Naive thymus-derived CD4-positive, alpha-beta T cell (primary cell): ENCODE data around the gene BLTP3B. TPM values are rescaled to one million over a fixed set of nuclear protein-coding genes. Genes with fewer than 3 reads are reported as not detected.

Experiments used
- ATAC-seq: fragments of 150-1000 bp; cut with Tn5 transposase; 2 replicates; pipeline ENCODE4 v1.10.0; 2021; ENCODE audit warnings: mild to moderate bottlenecking, moderate library complexity
- CTCF ChIA-PET: fragments of 350-600 bp; sonication (Branson Sonifier 250); formaldehyde crosslinking; loops from one replicate; lab custom pipeline; 2021; ENCODE audit warnings: antibody characterized with exemption; lab: Charles Lee
- POLR2A ChIA-PET: fragments of 350-600 bp; sonication (Branson Sonifier 250); formaldehyde crosslinking; loops from one replicate; lab custom pipeline; 2021; ENCODE audit warnings: antibody characterized with exemption, inconsistent platforms; lab: Charles Lee
- DNase-seq, 9 donors: peaks; one replicate each; pipeline versions ENCODE4 v3.0.0 to v3.0.0-alpha.2; 2020 to 2022; ENCODE audit warnings: mixed read lengths in 1 of 9
- H3K27ac ChIP-seq: one replicate; pipeline ENCODE4 v1.7.0; 2013; ENCODE audit warnings: mild to moderate bottlenecking, low read depth, low read length, moderate library complexity
- H3K27me3 ChIP-seq, 2 donors: one replicate each; pipeline ENCODE4 v1.7.0; 2013; ENCODE audit warnings: low read length in 2 of 2, mild to moderate bottlenecking in 2 of 2, moderate library complexity in 2 of 2; ENCODE audit not compliant: control insufficient read depth in 2 of 2, insufficient read depth in 2 of 2
- H3K36me3 ChIP-seq, 3 experiments: 1 replicate in 2 of 3; 2 replicates in 1 of 3; pipeline ENCODE4 v1.7.0; 2013; ENCODE audit warnings: low read length in 3 of 3, mild to moderate bottlenecking in 3 of 3, moderate library complexity in 1 of 3; ENCODE audit not compliant: insufficient read depth in 3 of 3, control insufficient read depth in 2 of 3
- H3K4me1 ChIP-seq, 2 donors: one replicate each; pipeline ENCODE4 v1.7.0; 2013; ENCODE audit warnings: low read length in 2 of 2, mild to moderate bottlenecking in 2 of 2, moderate library complexity in 1 of 2; ENCODE audit not compliant: control insufficient read depth in 2 of 2, insufficient read depth in 2 of 2
- H3K4me3 ChIP-seq: 2 replicates; pipeline ENCODE4 v1.7.0; 2013; ENCODE audit warnings: mild to moderate bottlenecking, low read length
- H3K9me3 ChIP-seq, 3 experiments: 1 replicate in 2 of 3; 2 replicates in 1 of 3; pipeline ENCODE4 v1.7.0; 2013; ENCODE audit warnings: low read length in 3 of 3; ENCODE audit not compliant: control insufficient read depth in 2 of 3
- H3K27ac Mint-ChIP-seq, 9 donors: one replicate each; pipeline ENCODE4 v1.8.0; 2020 to 2022; ENCODE audit warnings: mixed read lengths in 9 of 9, mild to moderate bottlenecking in 8 of 9, moderate library complexity in 5 of 9, inconsistent platforms in 2 of 9
- H3K27me3 Mint-ChIP-seq, 5 donors: one replicate each; pipeline ENCODE4 v1.8.0; 2021 to 2022; ENCODE audit warnings: mixed read lengths in 5 of 5, mild to moderate bottlenecking in 1 of 5
- H3K36me3 Mint-ChIP-seq, 5 donors: one replicate each; pipeline ENCODE4 v1.8.0; 2020 to 2022; ENCODE audit warnings: mixed read lengths in 5 of 5, mild to moderate bottlenecking in 3 of 5, inconsistent platforms in 1 of 5
- H3K4me1 Mint-ChIP-seq, 7 donors: one replicate each; pipeline ENCODE4 v1.8.0; 2020 to 2022; ENCODE audit warnings: mixed read lengths in 7 of 7, mild to moderate bottlenecking in 3 of 7, inconsistent platforms in 1 of 7
- H3K4me3 Mint-ChIP-seq, 10 donors: one replicate each; pipeline ENCODE4 v1.8.0; 2020 to 2022; ENCODE audit warnings: mild to moderate bottlenecking in 10 of 10, mixed read lengths in 10 of 10, moderate library complexity in 6 of 10, inconsistent platforms in 2 of 10
- H3K9me3 Mint-ChIP-seq, 11 donors: one replicate each; pipeline ENCODE4 v1.8.0; 2020 to 2022; ENCODE audit warnings: mixed read lengths in 11 of 11, mild to moderate bottlenecking in 4 of 11, inconsistent platforms in 1 of 11, moderate library complexity in 1 of 11
- intact Hi-C, 2 donors: fragments of 100-400 bp; cut with micrococcal nuclease; formaldehyde crosslinking; loops; one replicate each; pipeline ENCODE4 v1.15.1; 2023
- polyA plus RNA-seq, 2 donors: library from polyadenylated mRNA; unstranded; fragments of 300-500 nt; fragmentation: Illumina TruSeq; gene quantifications; one replicate each; pipeline ENCODE4 v1.2.3, GENCODE V29; 2021
- total RNA-seq, 6 experiments: library from RNA in 5 of 6; stranded (reverse) in 5 of 6; gene quantifications; 1 replicate in 5 of 6; 2 replicates in 1 of 6; pipeline ENCODE4 v1.2.3 and lab custom pipeline; 2021 to 2026

Gene BLTP3B
- total and polyA plus RNA-seq, 7 experiments from 2014 or later, result 12.7 to 28.9 (median 16.8) TPM

DNA sequence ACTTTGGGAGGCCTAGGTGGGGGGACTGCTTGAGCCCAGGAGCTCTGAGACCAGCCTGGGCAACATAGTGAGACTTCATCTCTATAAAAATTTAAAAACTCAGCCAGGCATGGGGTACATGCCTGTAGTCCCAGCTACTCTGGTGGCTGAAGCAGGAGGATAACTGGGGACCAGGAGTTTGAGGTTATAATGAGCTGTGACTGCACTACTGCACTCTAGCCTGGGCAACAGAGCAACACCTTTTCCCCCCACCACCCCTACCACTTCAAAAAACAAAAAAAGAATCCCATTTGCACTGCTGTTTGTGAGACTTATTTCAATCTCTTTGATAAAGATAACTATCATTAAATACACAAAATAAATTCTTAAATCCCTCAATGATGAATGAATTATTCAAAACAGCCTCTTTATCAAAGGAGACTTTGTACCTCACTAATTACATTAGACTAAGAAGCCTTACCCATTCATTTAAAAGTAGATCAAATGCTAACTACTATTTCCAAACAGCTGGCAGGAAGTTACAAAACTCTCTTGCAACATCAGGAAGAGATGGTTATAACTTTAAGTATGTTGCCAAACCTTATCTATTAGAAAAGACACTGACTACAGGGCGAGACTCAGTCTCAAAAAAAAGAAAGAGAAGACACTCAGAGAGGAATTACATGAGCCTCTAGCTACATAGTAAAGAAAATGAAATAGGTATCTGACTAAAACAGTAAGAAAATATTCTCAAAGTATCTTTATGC lies 14.7 kb downstream of the BLTP3B start:
- DNase-seq, result no peak
- Histone ChIP-seq H3K27me3 (no peaks in the 10 kb centered on the region), H3K9me3 (no peaks in the 10 kb centered on the region), H3K4me1 (peaks cover 7 to 9% of the 10 kb centered on the region in 2 donors), H3K27ac (no peak overlapping the region), H3K4me3 (no peak overlapping the region), H3K36me3 (no peaks in the 10 kb centered on the region)
- ChIA-PET POLR2A (interaction anchor here (1.2 kb wide), 1 partner anchor 73 kb away, joined by 4 read pairs; the partner anchor contains the start of gene ACTR6), CTCF (interaction anchor here (1.2 kb wide), 1 partner anchor 9 kb away, joined by 3 read pairs; no protein-coding TSS in a partner anchor)
- no peaks in the 10 kb centered on the region for H3K27me3 Mint-ChIP-seq
- peaks cover 25 to 52% (median 40%) of the 10 kb centered on the region in 7 donors for H3K4me1 Mint-ChIP-seq
- peak overlapping the region in 6 of 10 donors; percentile 20 to 47 (median 32) for H3K4me3 Mint-ChIP-seq
- H3K9me3 Mint-ChIP-seq, result peaks cover 0 to 7% (median 0%) of the 10 kb centered on the region in 11 donors
- intact Hi-C loops, result no loop called here
- peaks cover 0 to 18% (median 8%) of the 10 kb centered on the region in 5 donors for H3K36me3 Mint-ChIP-seq
- peak overlapping the region in 5 of 9 donors; percentile 6 to 64 (median 53) for H3K27ac Mint-ChIP-seq
- peak; percentile 60 for ATAC-seq

DNA sequence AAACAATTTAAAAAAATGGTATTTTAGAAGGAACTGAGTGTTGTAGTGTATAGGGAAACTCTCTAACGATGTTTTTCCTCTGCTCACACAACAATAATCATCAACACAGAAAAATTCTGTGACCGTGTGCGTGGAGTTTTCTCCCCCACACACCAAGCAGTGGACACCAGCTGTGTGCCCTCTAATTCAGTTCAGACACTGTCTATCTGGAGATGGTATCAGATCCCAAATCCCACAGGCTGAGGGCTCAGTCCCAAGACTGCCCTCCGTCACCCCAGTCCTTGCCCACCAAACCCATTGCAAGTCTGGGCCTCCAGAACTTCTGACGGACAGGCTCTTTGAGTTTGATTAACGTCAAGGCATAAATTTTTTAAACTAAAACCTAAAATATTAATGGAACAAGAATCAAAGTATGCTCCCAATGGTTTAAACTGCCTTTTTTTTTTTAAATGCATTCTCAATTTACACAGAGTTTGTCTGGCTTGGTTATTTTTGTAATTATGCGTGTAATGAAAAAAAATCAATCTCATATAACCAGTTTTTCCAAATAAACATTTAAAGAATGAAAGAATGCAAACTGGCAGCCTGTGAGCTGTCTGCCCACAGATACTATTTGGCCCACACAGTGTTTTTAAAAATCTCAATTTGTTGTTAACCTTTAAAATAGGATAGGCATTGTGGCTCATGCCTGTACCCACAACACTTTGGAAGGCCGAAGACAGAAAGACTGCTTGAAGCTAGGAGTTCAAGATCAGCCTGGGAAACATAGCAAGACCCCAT lies 19.2 kb downstream of the BLTP3B start:
- Histone ChIP-seq H3K27ac (no peak overlapping the region), H3K36me3 (no peaks in the 10 kb centered on the region), H3K4me3 (no peak overlapping the region), H3K27me3 (no peaks in the 10 kb centered on the region), H3K4me1 (peaks cover 3 to 8% of the 10 kb centered on the region in 2 donors), H3K9me3 (no peaks in the 10 kb centered on the region)
- peaks cover 10 to 30% (median 27%) of the 10 kb centered on the region in 7 donors for H3K4me1 Mint-ChIP-seq
- DNase-seq (no peak), ATAC-seq (no peak)
- intact Hi-C loops, result no loop called here
- ChIA-PET CTCF (no interaction called here), POLR2A (interaction anchor here (0.7 kb wide), 1 partner anchor 90 kb away, joined by 3 read pairs; no protein-coding TSS in a partner anchor)
- H3K27me3 Mint-ChIP-seq, result no peaks in the 10 kb centered on the region
- peaks cover 0 to 21% (median 4%) of the 10 kb centered on the region in 11 donors for H3K9me3 Mint-ChIP-seq
- H3K4me3 Mint-ChIP-seq, result no peak overlapping the region
- H3K27ac Mint-ChIP-seq, result no peak overlapping the region
- peaks cover 5 to 21% (median 16%) of the 10 kb centered on the region in 5 donors for H3K36me3 Mint-ChIP-seq

DNA sequence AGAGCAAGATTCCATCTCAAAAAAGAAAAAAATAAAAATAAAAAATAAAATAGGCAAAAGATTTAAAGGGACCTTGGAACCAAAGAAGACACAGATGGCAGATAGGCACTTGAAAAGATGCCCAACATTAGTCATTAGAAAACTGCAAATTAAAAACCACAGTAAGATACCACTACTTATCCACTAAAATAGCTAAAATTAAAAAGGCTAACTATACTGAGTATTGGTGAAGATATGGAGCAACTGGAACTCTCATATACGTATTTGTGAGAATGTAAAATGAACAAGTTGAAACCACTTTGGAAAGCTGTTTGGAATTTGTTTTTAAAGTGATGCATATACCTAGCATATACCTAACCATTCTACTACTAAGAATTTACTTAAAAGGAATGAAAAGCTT lies 22.3 kb downstream of the BLTP3B start:
- H3K4me1 Mint-ChIP-seq, result peaks cover 0 to 18% (median 12%) of the 10 kb centered on the region in 7 donors
- Histone ChIP-seq H3K27ac (no peak overlapping the region), H3K4me1 (no peaks in the 10 kb centered on the region), H3K4me3 (no peak overlapping the region), H3K36me3 (no peaks in the 10 kb centered on the region), H3K27me3 (no peaks in the 10 kb centered on the region), H3K9me3 (no peaks in the 10 kb centered on the region)
- no peaks in the 10 kb centered on the region for H3K27me3 Mint-ChIP-seq
- H3K4me3 Mint-ChIP-seq, result no peak overlapping the region
- H3K27ac Mint-ChIP-seq, result no peak overlapping the region
- intact Hi-C loops, result no loop called here
- H3K36me3 Mint-ChIP-seq, result peaks cover 9 to 37% (median 21%) of the 10 kb centered on the region in 5 donors
- no peak for ATAC-seq
- POLR2A ChIA-PET, result no interaction called here
- CTCF ChIA-PET, result no interaction called here
- DNase-seq, result no peak
- peaks cover 0 to 21% (median 5%) of the 10 kb centered on the region in 11 donors for H3K9me3 Mint-ChIP-seq

DNA sequence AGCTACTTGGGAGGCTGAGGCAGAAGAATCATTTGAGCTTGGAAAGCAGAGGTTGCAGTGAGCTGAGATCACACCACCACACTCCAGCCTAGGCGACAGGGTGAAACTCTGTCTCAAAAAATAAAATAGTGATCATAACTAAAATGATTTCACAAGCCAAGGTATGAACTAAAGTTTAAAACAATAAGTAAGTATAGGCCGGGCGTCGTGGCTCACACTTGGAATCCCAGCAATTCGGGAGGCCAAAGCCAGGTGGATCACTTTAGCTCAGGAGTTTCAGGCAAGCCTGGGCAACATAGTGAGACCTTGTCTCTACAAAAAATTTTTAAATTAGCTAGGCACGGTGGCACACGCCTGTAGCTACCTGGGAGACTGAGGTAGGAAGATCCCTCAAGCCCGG lies 27.4 kb downstream of the BLTP3B start:
- H3K4me1 ChIP-seq, result no peaks in the 10 kb centered on the region
- H3K36me3 Mint-ChIP-seq, result peaks cover 4 to 35% (median 22%) of the 10 kb centered on the region in 5 donors

DNA sequence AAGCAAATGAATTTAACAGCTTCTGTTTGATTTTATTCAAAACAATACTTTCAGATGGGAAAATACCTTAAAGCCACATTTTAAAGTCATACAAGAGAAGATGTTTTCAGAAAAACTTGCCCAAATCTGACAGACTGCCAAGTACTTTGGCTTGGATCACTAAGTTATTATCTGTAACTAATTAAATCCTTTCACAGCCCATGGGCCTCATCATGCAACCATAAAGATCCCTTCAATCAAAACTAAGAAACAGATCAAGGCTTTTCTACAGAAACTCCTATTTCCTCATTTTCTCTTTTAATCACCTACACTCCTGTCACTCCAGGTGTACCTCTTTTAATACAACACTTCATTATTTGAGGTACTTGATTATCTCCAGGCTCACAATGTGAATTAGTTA lies 28.1 kb downstream of the BLTP3B start:
- peaks cover 11 to 38% (median 20%) of the 10 kb centered on the region in 7 donors for H3K4me1 Mint-ChIP-seq
- H3K9me3 Mint-ChIP-seq, result peaks cover 0 to 14% (median 2%) of the 10 kb centered on the region in 11 donors
- ChIA-PET POLR2A (no interaction called here), CTCF (no interaction called here)
- ATAC-seq, result no peak
- no peaks in the 10 kb centered on the region for H3K4me1 ChIP-seq
- intact Hi-C loops, result no loop called here
- H3K36me3 ChIP-seq, result no peaks in the 10 kb centered on the region
- no peak for DNase-seq
- no peak overlapping the region for H3K4me3 Mint-ChIP-seq
- peaks cover 4 to 36% (median 25%) of the 10 kb centered on the region in 5 donors for H3K36me3 Mint-ChIP-seq
- no peak overlapping the region for H3K27ac Mint-ChIP-seq
- no peak overlapping the region for H3K27ac ChIP-seq
- H3K4me3 ChIP-seq, result no peak overlapping the region
- H3K27me3 ChIP-seq, result no peaks in the 10 kb centered on the region
- no peaks in the 10 kb centered on the region for H3K9me3 ChIP-seq
- H3K27me3 Mint-ChIP-seq, result no peaks in the 10 kb centered on the region

More for the DNA sequence above, 27.4 kb downstream of the BLTP3B start:
- Mint-ChIP-seq H3K4me3 (no peak overlapping the region), H3K4me1 (peaks cover 11 to 35% (median 20%) of the 10 kb centered on the region in 7 donors), H3K27ac (no peak overlapping the region), H3K9me3 (peaks cover 0 to 13% (median 2%) of the 10 kb centered on the region in 11 donors), H3K27me3 (no peaks in the 10 kb centered on the region)
- ChIA-PET POLR2A (no interaction called here), CTCF (no interaction called here)
- H3K4me3 ChIP-seq, result no peak overlapping the region
- no peaks in the 10 kb centered on the region for H3K36me3 ChIP-seq
- intact Hi-C loops, result no loop called here
- H3K9me3 ChIP-seq, result no peaks in the 10 kb centered on the region
- ATAC-seq, result no peak
- H3K27me3 ChIP-seq, result no peaks in the 10 kb centered on the region
- no peak overlapping the region for H3K27ac ChIP-seq
- DNase-seq, result no peak

DNA sequence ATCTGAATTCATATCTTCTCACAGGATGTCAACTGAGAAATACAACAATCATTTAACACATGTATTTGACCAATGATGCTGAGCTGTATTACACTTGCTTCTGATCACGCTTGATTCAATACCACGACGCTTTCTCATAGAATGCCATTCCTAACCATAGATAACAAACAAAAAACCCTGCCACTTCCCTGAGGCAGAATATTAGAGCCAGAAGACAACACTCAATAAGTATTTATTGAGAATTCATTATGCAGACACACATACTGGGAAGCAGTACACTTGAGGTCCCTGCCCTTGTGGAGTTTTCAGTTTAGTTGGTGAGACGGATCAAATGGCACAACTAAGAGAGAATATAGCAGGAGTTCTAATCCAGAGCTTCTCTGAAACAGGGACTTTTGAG lies 32.4 kb downstream of the BLTP3B start:
- Mint-ChIP-seq H3K27me3 (no peaks in the 10 kb centered on the region), H3K36me3 (peaks cover 8 to 44% (median 39%) of the 10 kb centered on the region in 5 donors), H3K27ac (no peak overlapping the region), H3K4me3 (no peak overlapping the region), H3K9me3 (peaks cover 0 to 16% (median 7%) of the 10 kb centered on the region in 11 donors), H3K4me1 (peaks cover 10 to 30% (median 15%) of the 10 kb centered on the region in 7 donors)
- no peaks in the 10 kb centered on the region for H3K9me3 ChIP-seq
- ChIA-PET POLR2A (no interaction called here), CTCF (no interaction called here)
- no peak for ATAC-seq
- DNase-seq, result no peak
- no peak overlapping the region for H3K27ac ChIP-seq
- intact Hi-C loops, result no loop called here
- no peaks in the 10 kb centered on the region for H3K4me1 ChIP-seq
- H3K27me3 ChIP-seq, result no peaks in the 10 kb centered on the region
- no peak overlapping the region for H3K4me3 ChIP-seq
- no peaks in the 10 kb centered on the region for H3K36me3 ChIP-seq
